ENCODE data around the gene CFAP97D2.
"Not testable (repeated sequence)": the region's sequence is repeated elsewhere in the genome, so short reads cannot be mapped to it uniquely, and the experiment has no call there.

The CFAP97D2 gene

GRCh38 chr13:114179087-114179658 is at the start of gene CFAP97D2:
Gene CFAP97D2, plus strand, starts transcription at chr13:114179257. Its CDS starts 74 bp downstream, at chr13:114179331.
- DNase-seq, result no peak

- no peak for DNase-seq
These were observed 49.4 kb upstream of the CFAP97D2 start for GRCh38 chr13:114129649-114130062.

- no peak for DNase-seq
These were observed 48.8 kb upstream of the CFAP97D2 start for GRCh38 chr13:114130131-114130836.

GRCh38 chr13:114130837-114131582 is 48.0 kb upstream of the CFAP97D2 start:
- DNase-seq, result peak; percentile 70 to 85

- DNase-seq, result no peak
These were observed 47.3 kb upstream of the CFAP97D2 start for GRCh38 chr13:114131583-114132418.

GRCh38 chr13:114132419-114133121 is 46.5 kb upstream of the CFAP97D2 start, which contains the start of gene RASA3:
Gene RASA3, minus strand, starts transcription at chr13:114132623. Its CDS starts 134 bp downstream, at chr13:114132489.
- DNase-seq, result peak in 1 of 2 experiments; percentile 54

- not testable (repeated sequence) for DNase-seq
These were observed 45.9 kb upstream of the CFAP97D2 start for GRCh38 chr13:114133126-114133525.

GRCh38 chr13:114133552-114133951 is 45.5 kb upstream of the CFAP97D2 start:
- not testable (repeated sequence) for DNase-seq

- no peak for DNase-seq
These were observed 44.7 kb upstream of the CFAP97D2 start for GRCh38 chr13:114134111-114134943.

- no peak for DNase-seq
These were observed 44.0 kb upstream of the CFAP97D2 start for GRCh38 chr13:114134944-114135610.

- no peak for DNase-seq
These were observed 43.3 kb upstream of the CFAP97D2 start for GRCh38 chr13:114135731-114136171.

GRCh38 chr13:114136576-114136975 is 42.5 kb upstream of the CFAP97D2 start:
- no peak for DNase-seq

- DNase-seq, result no peak
These were observed 38.7 kb upstream of the CFAP97D2 start for GRCh38 chr13:114140131-114140905.

GRCh38 chr13:114140906-114141250 is 38.2 kb upstream of the CFAP97D2 start:
- no peak for DNase-seq

GRCh38 chr13:114141261-114141996 is 37.6 kb upstream of the CFAP97D2 start:
- DNase-seq, result no peak

GRCh38 chr13:114142137-114142550 is 36.9 kb upstream of the CFAP97D2 start:
- no peak for DNase-seq

GRCh38 chr13:114142640-114143490 is 36.2 kb upstream of the CFAP97D2 start:
- DNase-seq, result peak; percentile 84 to 88
